ENCODE data around the gene IREB2.

The IREB2 gene

DNA sequence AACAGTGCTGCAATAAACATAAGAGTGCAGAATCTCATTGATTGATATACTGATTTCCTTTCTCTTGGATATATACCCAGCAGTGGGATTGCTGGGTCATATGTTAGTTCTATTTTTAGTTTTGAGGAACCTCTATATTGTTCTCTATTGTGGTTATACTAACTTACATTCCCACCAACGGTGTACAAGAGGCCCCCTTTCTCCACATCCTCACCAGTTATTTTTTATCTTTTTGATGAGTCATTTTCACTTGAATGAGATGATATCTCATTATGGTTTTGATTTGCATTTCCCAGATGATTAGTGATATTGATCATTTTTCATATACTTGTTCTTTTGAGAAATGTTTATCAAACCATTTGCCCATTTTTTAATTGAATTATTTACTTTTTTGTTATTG lies 12.4 kb upstream of the IREB2 start:
- TF ChIP-seq, protein P1, sequence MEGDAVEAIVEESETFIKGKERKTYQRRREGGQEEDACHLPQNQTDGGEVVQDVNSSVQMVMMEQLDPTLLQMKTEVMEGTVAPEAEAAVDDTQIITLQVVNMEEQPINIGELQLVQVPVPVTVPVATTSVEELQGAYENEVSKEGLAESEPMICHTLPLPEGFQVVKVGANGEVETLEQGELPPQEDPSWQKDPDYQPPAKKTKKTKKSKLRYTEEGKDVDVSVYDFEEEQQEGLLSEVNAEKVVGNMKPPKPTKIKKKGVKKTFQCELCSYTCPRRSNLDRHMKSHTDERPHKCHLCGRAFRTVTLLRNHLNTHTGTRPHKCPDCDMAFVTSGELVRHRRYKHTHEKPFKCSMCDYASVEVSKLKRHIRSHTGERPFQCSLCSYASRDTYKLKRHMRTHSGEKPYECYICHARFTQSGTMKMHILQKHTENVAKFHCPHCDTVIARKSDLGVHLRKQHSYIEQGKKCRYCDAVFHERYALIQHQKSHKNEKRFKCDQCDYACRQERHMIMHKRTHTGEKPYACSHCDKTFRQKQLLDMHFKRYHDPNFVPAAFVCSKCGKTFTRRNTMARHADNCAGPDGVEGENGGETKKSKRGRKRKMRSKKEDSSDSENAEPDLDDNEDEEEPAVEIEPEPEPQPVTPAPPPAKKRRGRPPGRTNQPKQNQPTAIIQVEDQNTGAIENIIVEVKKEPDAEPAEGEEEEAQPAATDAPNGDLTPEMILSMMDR (IDR thresholded peaks at IDR 0.05; ENCODE audit: low read depth, low read length): no peak
- DNase-seq: no peak
- no peaks in the 10 kb centered on the region for H3K36me3 ChIP-seq
- H3K27me3 ChIP-seq: no peaks in the 10 kb centered on the region
- H3K4me3 ChIP-seq (ENCODE audit: low read depth, low read length): no peak overlapping the region
- no peaks in the 10 kb centered on the region for H3K4me1 ChIP-seq
- H3K9me3 ChIP-seq: no peaks in the 10 kb centered on the region

DNA sequence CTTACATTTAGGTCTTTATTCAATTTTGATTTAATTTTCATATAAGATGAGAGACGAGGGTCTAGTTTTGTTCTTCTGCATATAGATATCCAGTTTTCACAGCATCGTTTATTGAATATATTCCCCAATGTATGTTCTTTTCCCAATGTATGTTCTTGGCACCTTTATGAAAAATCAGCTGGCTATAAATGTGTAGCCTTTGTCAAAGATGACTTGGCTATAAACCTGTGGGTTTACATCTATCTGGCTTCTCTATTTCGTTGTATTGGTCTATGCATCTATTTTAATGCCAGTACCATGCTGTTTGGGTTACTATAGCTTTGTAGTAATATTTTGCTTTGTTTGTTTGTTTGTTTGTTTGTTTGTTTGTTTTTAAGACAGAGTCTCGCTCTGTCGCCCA lies 11.7 kb upstream of the IREB2 start:
- TF ChIP-seq, protein P1 (IDR thresholded peaks at IDR 0.05; ENCODE audit: low read depth, low read length): no peak
- H3K4me1 ChIP-seq: no peaks in the 10 kb centered on the region
- H3K9me3 ChIP-seq: no peaks in the 10 kb centered on the region

DNA sequence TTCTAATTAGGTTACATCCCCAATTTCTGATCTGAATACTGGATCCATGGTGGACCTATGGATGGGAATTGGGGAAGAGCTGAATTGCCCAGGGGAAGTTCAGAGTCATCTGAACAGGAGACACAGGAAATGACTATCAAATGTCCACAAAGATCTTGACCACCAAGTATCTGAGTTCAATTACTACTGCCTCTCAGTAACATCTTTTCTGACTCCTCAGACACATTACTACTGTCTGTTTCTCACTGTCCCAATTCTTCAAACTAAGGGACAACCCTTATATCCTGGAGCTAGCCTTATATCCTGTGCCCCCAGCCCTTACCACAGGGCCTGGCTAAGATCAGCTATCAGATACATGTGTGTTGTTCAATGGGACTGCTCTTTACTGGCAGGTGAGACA lies 10.1 kb upstream of the IREB2 start:
- TF ChIP-seq, protein P1 (IDR thresholded peaks at IDR 0.05; ENCODE audit: low read depth, low read length): no peak
- no peaks in the 10 kb centered on the region for H3K4me1 ChIP-seq
- no peak overlapping the region for H3K4me3 ChIP-seq (ENCODE audit: low read depth, low read length)
- no peaks in the 10 kb centered on the region for H3K9me3 ChIP-seq
- DNase-seq: no peak
- H3K36me3 ChIP-seq: no peaks in the 10 kb centered on the region
- no peaks in the 10 kb centered on the region for H3K27me3 ChIP-seq

More for the DNA sequence above, 11.7 kb upstream of the IREB2 start:
- no peak for DNase-seq
- Histone ChIP-seq H3K4me3 (ENCODE audit: low read depth, low read length) (no peak overlapping the region), H3K36me3 (no peaks in the 10 kb centered on the region), H3K27me3 (no peaks in the 10 kb centered on the region)

DNA sequence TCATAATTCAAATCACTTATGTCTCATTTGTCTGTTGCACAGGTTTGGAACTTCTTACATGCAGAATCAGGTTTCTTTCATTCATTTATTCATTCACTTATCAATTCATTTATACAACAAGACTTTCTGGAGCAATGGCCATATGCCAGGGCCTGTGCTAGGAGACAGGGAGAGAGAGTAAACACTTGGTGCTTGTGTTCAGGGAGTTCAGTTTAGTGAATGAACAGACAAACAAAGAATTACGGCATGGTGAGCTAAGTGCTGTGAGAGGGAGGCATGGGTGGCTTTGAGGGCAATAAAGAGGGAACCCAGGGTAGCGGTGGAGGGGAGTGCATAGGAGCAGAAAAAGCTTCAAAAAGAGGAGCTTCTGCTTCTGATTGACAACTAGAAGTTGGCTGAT lies 8.5 kb upstream of the IREB2 start:
- H3K4me1 ChIP-seq: no peaks in the 10 kb centered on the region
- H3K36me3 ChIP-seq: no peaks in the 10 kb centered on the region
- no peak overlapping the region for H3K4me3 ChIP-seq (ENCODE audit: low read depth, low read length)
- H3K27me3 ChIP-seq: no peaks in the 10 kb centered on the region
- TF ChIP-seq, protein P1 (IDR thresholded peaks at IDR 0.05; ENCODE audit: low read depth, low read length): no peak
- DNase-seq: no peak
- H3K9me3 ChIP-seq: no peaks in the 10 kb centered on the region

DNA sequence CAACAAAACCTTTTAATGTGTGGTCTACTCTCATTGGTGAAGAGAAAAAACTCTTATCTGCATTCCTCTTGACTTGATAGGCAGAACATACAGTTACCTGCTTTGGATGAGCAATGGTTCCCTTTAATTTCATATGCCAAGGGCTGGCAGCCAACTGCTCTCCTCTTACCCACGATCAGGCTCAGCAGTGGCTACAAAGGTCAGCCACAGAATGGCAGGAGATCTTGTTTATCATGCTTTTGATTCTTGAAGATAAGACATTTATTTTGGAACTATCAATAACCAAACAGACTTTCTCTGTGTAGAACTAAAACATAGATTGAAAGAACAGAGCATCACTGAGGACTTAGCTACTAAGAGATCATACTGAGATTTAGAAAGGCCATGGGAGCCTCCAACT lies 6.1 kb upstream of the IREB2 start:
- H3K9me3 ChIP-seq: no peaks in the 10 kb centered on the region
- no peak overlapping the region for H3K4me3 ChIP-seq (ENCODE audit: low read depth, low read length)
- TF ChIP-seq, protein P1 (IDR thresholded peaks at IDR 0.05; ENCODE audit: low read depth, low read length): no peak
- H3K4me1 ChIP-seq: no peaks in the 10 kb centered on the region; the same call in 1 of the 2 replicates
- no peaks in the 10 kb centered on the region for H3K27me3 ChIP-seq
- H3K36me3 ChIP-seq: no peaks in the 10 kb centered on the region
- DNase-seq: no peak

DNA sequence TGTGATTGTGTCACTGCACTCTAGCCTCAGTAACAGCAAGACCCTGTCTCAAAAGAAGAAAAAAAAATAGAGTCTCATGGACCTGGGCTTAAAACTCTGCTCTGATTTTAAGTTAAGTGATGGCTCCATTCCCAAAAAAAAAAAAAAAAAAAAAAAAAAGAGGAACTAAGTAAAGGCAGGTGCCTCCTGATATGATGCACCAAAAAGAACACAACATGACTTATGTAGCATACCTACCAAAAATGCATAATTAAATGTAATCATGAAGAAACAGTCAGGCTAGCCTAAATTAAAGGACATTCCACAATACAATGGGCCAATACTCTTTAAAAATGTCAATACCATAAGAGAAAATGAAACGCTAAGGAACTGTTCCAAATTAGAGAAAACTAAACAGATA lies 5.4 kb upstream of the IREB2 start:
- TF ChIP-seq, protein P1 (IDR thresholded peaks at IDR 0.05; ENCODE audit: low read depth, low read length): no peak
- H3K4me1 ChIP-seq: peaks cover 3% of the 10 kb centered on the region; the same call in 1 of the 2 replicates
- H3K4me3 ChIP-seq (ENCODE audit: low read depth, low read length): no peak overlapping the region
- H3K9me3 ChIP-seq: no peaks in the 10 kb centered on the region
- DNase-seq: no peak
- no peaks in the 10 kb centered on the region for H3K27me3 ChIP-seq
- no peaks in the 10 kb centered on the region for H3K36me3 ChIP-seq

Measured in BE2C (cell line).